ENCODE measurements around the gene VAMP8.

- TF ChIP-seq CTCF (IDR thresholded peaks at IDR 0.05): no peak
- TF ChIP-seq POLR2AphosphoS5 (IDR thresholded peaks at IDR 0.05): no peak
- TF ChIP-seq POLR2A (IDR thresholded peaks at IDR 0.05): no peak
Measured at GRCh38 chr2:85584354-85584856, 7.0 kb downstream of the VAMP8 start, which contains the start of gene VAMP5.

Data from prostate gland (tissue), 2 donors.